ENCODE data around the gene TOPAZ1.

- TF ChIP-seq CTCF (conservative IDR thresholded peaks at IDR 0.05; ENCODE audit: low read depth, low read length) (no peak; the same call in 1 of the 2 replicates), EZH2 (IDR thresholded peaks at IDR 0.05; ENCODE audit: low read length, unreplicated experiment) (no peak)
These were observed 95.6 kb downstream of the TOPAZ1 start for GRCh38 chr3:44337248-44337785.
